ENCODE data around the gene DERA. TPM values are rescaled to one million over a fixed set of nuclear protein-coding genes. Genes with fewer than 3 reads are reported as not detected.

DERA gene
- total and polyA plus RNA-seq, 2 of the 8 experiments (the other 6 are each of a cell fraction or from before 2014, with no cell fraction given): 13.1 to 17.1 TPM

DNA sequence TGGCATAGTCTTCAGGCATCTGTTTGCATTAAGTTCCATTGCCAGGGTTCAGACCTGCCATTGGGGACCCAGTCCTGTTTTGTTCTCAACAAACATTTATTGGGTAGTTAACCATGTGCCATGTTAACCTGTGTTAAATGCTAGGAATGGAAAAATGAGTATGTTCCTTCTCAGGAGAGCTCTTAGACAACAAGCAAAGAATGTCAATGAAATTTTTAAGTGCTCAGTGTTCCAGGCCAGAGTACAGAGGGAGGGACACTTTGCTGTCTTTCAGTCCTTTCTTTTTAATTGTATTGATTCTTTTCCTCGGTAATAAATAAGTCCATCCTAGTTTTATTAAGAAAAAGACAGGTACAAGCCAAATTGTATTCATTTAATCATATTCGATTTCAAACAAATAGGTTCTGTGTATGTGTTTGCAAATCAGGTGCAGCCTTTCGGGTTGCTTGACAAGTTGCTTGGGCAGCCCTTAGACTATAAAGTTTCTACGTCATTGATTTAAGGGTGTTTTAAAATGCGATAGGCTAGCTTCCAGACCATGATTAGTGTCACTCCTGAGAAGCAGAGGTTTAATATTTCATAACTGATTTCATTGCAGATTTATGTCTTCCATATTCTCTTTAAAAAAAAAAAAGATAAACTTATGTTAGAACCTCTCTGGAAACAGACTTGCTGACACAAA lies 123.1 kb downstream of the DERA start:
- H4K8ac ChIP-seq (ENCODE audit: extremely low read depth, insufficient read depth, low read length): no peak overlapping the region
- no peaks in the 10 kb centered on the region for H3K79me1 ChIP-seq (ENCODE audit: low read depth, low read length)
- no peak overlapping the region for H2AFZ ChIP-seq (ENCODE audit: low read length)
- H3K56ac ChIP-seq (replicated peaks; ENCODE audit: insufficient read length, low read depth, low read length): no peak overlapping the region
- FAIRE-seq (no peak), DNase-seq (ENCODE audit: low read depth in 1 of 2, low spot score in 2 of 2) (no peak)
- no peaks in the 10 kb centered on the region for H3K9me3 ChIP-seq (ENCODE audit: insufficient read depth in 2 of 2, low read depth in 1 of 2, low read length in 1 of 2)
- H2BK5ac ChIP-seq (ENCODE audit: low read depth, low read length): no peak overlapping the region
- no peaks in the 10 kb centered on the region for H4K20me1 ChIP-seq (replicated peaks in 1 of 2; ENCODE audit: control insufficient read depth in 1 of 2, insufficient read depth in 2 of 2, low read length in 2 of 2)
- no peak overlapping the region for H2AK5ac ChIP-seq (ENCODE audit: low read depth, low read length)
- TF ChIP-seq, protein P1, sequence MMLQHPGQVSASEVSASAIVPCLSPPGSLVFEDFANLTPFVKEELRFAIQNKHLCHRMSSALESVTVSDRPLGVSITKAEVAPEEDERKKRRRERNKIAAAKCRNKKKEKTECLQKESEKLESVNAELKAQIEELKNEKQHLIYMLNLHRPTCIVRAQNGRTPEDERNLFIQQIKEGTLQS (IDR thresholded peaks at IDR 0.05; ENCODE audit: insufficient read depth, low read depth, low read length): no peak
- TF ChIP-seq EP300 (IDR thresholded peaks at IDR 0.05; ENCODE audit: borderline replicate concordance in 1 of 2, low read depth in 2 of 2, low read length in 2 of 2) (no peak), JUND (IDR thresholded peaks at IDR 0.05; ENCODE audit: low read length) (no peak)
- H2BK12ac ChIP-seq (ENCODE audit: low read depth, low read length): no peak overlapping the region
- H3K9ac ChIP-seq (replicated peaks in 1 of 4; ENCODE audit: extremely low read depth in 1 of 4, low read depth in 3 of 4, low read length in 3 of 4): no peak overlapping the region
- no peak overlapping the region for H3K4me2 ChIP-seq (ENCODE audit: insufficient read depth in 1 of 2, low read depth in 2 of 2, low read length in 2 of 2)
- no peaks in the 10 kb centered on the region for H3K27me3 ChIP-seq (replicated peaks in 1 of 4; ENCODE audit: control insufficient read depth in 3 of 4, extremely low read depth in 1 of 4, insufficient read depth in 3 of 4, low read length in 3 of 4)
- H3K23ac ChIP-seq (ENCODE audit: insufficient read length): no peak overlapping the region
- H4K91ac ChIP-seq (replicated peaks; ENCODE audit: insufficient read length, low read length): no peak overlapping the region
- no peak overlapping the region for H4K5ac ChIP-seq (ENCODE audit: insufficient read length, low read depth, low read length)
- no peak overlapping the region for H3K27ac ChIP-seq (ENCODE audit: low read depth, low read length)
- H3K4me1 ChIP-seq (replicated peaks in 1 of 4; ENCODE audit: control insufficient read depth in 3 of 4, insufficient read depth in 4 of 4, low read length in 3 of 4): peaks cover 0 to 11% (median 0%) of the 10 kb centered on the region in 4 experiments; a peak in 2 of 7 replicates
- POLR2A ChIA-PET (ENCODE audit: partially characterized antibody): no interaction called here
- H3K4me3 ChIP-seq (ENCODE audit: extremely low read depth in 1 of 4, insufficient read depth in 2 of 4, low read depth in 3 of 4, low read length in 4 of 4): no peak overlapping the region
- H3K14ac ChIP-seq (ENCODE audit: insufficient read length): no peak overlapping the region
- no peaks in the 10 kb centered on the region for H3K79me2 ChIP-seq (ENCODE audit: control insufficient read depth in 1 of 2, insufficient read depth in 2 of 2, low read length in 2 of 2)
- CTCF ChIA-PET (ENCODE audit: partially characterized antibody): interaction anchor here (0.6 to 1.0 kb wide), 3 partner anchors 16 to 1161 kb away, joined by 3 to 4 read pairs (median 3); no protein-coding TSS in a partner anchor
- no peaks in the 10 kb centered on the region; the same call in 1 of the 2 replicates for H3K23me2 ChIP-seq (ENCODE audit: low read depth, low read length)
- no peak overlapping the region for H2BK120ac ChIP-seq (replicated peaks; ENCODE audit: low read depth, low read length)
- no peak overlapping the region for H3K18ac ChIP-seq (ENCODE audit: extremely low read depth, low read length)
- H3K4ac ChIP-seq (replicated peaks; ENCODE audit: insufficient read length, low read depth, low read length): no peak overlapping the region
- H2BK15ac ChIP-seq (ENCODE audit: low read length): no peak overlapping the region
- no peaks in the 10 kb centered on the region for H3K36me3 ChIP-seq (ENCODE audit: control insufficient read depth in 2 of 4, insufficient read depth in 4 of 4, low read length in 3 of 4)
- 90% methylated on average over 5 of the region's 5 CpGs; no CpG with 5 or more reads in 1 of the 2 experiments for WGBS, 2 experiments (ENCODE audit: extremely low coverage in 1 of 2, insufficient coverage in 1 of 2, insufficient read length in 1 of 2, insufficient replicate concordance in 2 of 2, low coverage in 1 of 2, low lambda C conversion rate in 2 of 2, missing lambda C conversion rate in 1 of 2)
- no peak overlapping the region for H2BK20ac ChIP-seq (ENCODE audit: low read length)
